GM12864 (cell line): ENCODE measurements around the gene GAN.
A peak's percentile ranks its signal among the peaks of the same experiment; 100 is the strongest.

ENCODE experiments used
- DNase-seq: peaks from one replicate; pipeline ENCODE4 v3.0.0-alpha.2; 2011; ENCODE audit warnings: low read depth
- H3K4me3 ChIP-seq: 2 replicates; pipeline ENCODE4 v1.5.1; 2011; ENCODE audit warnings: mild to moderate bottlenecking, low read depth, low read length, control low read depth
- TF ChIP-seq, protein P1 (sequence below): IDR thresholded peaks from 2 replicates; pipeline ENCODE4 v1.5.1; 2011; ENCODE audit warnings: low read depth, mild to moderate bottlenecking, moderate library complexity, low read length, control low read depth, inconsistent platforms; ENCODE audit errors: missing control alignments

GAN gene

DNA sequence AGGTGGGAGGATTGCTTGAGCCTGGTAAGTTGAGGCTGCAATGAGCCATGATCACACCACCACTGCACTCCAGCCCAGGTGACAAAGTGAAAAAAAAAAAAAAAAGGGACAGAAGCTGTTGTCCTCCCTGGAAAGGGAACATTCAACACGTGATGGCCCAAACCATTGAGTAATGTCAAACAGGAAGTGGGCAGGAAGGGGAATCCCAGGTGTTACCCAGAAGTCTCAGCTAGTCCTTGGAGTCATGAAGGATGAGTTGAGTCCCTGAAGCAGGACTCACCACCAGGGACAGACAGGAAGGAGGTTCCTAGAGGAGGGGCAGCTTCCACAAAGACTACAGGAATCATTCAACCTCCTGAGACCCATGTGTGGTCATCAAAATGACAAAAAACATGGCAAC is 110.0 kb downstream of the GAN start:
- no peak overlapping the region for H3K4me3 ChIP-seq
- no peak for DNase-seq
- TF ChIP-seq, protein P1, sequence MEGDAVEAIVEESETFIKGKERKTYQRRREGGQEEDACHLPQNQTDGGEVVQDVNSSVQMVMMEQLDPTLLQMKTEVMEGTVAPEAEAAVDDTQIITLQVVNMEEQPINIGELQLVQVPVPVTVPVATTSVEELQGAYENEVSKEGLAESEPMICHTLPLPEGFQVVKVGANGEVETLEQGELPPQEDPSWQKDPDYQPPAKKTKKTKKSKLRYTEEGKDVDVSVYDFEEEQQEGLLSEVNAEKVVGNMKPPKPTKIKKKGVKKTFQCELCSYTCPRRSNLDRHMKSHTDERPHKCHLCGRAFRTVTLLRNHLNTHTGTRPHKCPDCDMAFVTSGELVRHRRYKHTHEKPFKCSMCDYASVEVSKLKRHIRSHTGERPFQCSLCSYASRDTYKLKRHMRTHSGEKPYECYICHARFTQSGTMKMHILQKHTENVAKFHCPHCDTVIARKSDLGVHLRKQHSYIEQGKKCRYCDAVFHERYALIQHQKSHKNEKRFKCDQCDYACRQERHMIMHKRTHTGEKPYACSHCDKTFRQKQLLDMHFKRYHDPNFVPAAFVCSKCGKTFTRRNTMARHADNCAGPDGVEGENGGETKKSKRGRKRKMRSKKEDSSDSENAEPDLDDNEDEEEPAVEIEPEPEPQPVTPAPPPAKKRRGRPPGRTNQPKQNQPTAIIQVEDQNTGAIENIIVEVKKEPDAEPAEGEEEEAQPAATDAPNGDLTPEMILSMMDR: no peak

DNA sequence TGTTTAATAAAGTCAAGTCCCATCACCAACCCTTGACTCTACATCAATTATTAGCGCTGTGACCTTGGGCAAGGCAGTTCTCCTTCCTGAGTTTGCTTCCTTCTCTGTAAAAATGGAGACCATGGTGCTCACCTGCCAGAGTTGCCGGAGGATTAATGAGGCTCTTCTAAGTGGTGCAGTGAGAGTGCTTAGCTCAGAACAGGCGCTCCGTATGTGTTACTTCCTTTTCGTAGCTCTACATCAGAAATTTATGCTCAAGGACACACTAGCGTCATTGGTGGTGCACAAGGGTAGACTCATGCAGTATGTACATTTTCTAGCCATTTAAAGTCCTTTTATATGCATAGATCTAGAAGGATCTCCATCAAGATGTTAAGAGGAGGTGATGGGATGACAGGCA is 112.5 kb downstream of the GAN start:
- no peak for DNase-seq
- TF ChIP-seq, protein P1: no peak
- H3K4me3 ChIP-seq: no peak overlapping the region

DNA sequence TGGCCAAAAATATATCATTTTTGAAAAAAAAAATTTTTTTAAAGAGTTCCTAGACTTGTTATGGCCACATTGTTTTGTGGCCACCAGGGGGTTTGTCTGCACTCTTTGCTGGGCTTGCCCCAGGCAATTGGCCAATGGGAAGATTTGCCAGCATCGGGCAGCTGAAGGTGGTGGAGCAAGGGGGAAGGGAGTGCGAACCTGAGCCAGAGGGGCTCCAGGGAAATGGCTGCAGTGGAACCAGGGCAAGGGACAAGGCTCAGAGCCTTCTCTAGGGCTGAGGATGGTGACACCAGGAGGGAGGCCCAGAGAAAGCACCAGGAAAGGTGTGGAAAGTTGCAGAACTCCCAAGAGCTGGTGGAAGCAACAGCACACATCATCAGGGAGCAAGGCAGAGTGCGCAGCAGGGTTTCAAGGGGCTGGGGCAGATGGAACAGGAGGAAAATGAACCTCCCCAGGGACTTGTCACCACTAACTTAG is 114.3 kb downstream of the GAN start:
- H3K4me3 ChIP-seq: no peak overlapping the region
- TF ChIP-seq, protein P1: peak; percentile 56

GRCh38 chr16:81431554-81432353 is 117.0 kb downstream of the GAN start:
- TF ChIP-seq, protein P1: no peak
- H3K4me3 ChIP-seq: no peak overlapping the region
- no peak for DNase-seq

More for the DNA sequence above, 114.3 kb downstream of the GAN start:
- DNase-seq: no peak

DNA sequence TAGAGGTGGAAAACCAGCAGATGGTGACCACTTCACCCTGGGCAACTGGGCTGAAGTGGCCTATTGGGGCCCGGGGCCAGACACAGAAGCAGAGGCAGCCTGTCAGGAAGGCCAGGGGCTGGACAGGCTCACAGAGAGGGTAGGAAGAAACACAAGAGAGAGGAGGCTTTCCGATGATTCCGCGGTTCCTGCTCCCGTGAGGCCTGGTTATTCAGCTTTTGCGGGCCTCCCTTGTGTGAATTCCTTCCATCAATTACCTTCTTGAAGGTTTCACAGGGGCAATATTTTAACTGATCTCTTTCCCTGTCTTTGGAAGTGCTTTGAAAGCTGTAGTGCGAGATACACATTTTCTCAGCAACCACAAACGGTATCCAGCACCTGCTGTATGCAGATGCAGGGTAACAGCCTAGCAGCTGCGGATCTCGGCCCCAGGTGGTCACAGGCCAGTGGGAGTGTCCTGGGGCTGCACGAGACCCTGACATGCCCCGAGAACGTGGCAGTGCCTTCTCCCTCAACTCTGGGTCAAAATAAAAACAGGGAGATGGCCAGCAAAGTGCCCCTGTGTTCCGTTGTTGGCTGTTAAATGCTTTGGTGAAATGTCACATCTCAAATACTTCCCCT is 118.3 kb downstream of the GAN start:
- no peak for DNase-seq
- TF ChIP-seq, protein P1: no peak
- H3K4me3 ChIP-seq: no peak overlapping the region; the same call in 1 of the 2 replicates

DNA sequence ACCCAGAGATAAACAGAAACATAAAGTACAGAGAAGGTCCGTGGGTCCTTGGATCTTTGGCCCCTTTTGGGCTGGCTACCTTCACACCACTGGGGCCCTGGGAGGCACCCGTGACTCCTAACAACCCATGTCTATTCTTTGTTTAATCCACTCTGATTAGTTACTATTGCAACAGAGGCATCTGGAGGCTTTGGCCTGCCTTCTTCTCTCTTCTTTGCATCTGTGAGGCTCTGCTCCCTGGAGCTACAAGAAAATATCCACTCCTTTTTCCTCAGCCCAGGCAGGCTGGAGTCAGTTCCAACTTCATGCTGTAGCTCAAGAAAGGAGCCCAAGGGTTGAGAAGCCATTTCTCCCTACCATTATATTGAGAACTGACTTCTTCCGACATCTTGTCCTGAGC is 120.3 kb downstream of the GAN start:
- DNase-seq: no peak
- TF ChIP-seq, protein P1: no peak
- no peak overlapping the region for H3K4me3 ChIP-seq
